GM19099 (cell line): ENCODE measurements around the gene RTL10.
A peak's percentile ranks its signal among the peaks of the same experiment; 100 is the strongest.

ENCODE experiments used
- POLR2A ChIP-seq: IDR thresholded peaks from 3 replicates; pipeline ENCODE4 v1.6.1; 2011; ENCODE audit warnings: low read depth; ENCODE audit not compliant: insufficient read length; ENCODE audit errors: extremely low read depth

Gene RTL10

GRCh38 chr22:19854778-19855503, at the start of gene RTL10, which contains the start of gene GNB1L:
RTL10 (minus strand) TSS chr22:19854874; CDS start chr22:19852261, 2,613 bp downstream.
GNB1L (minus strand) TSS chr22:19854874; CDS start chr22:19821355, 33,519 bp downstream.
- peak; percentile 98 for TF ChIP-seq POLR2A

GRCh38 chr22:19904174-19904856, 49.6 kb upstream of the RTL10 start:
- TF ChIP-seq POLR2A, result no peak

- TF ChIP-seq POLR2A, result no peak
These were observed 48.8 kb upstream of the RTL10 start for GRCh38 chr22:19903513-19903912.

- no peak for TF ChIP-seq POLR2A
These were observed 48.4 kb upstream of the RTL10 start for GRCh38 chr22:19903031-19903430.

- TF ChIP-seq POLR2A, result no peak
These were observed 47.6 kb upstream of the RTL10 start for GRCh38 chr22:19902245-19902715.

GRCh38 chr22:19901577-19902244, 47.0 kb upstream of the RTL10 start:
- TF ChIP-seq POLR2A, result no peak

GRCh38 chr22:19900707-19901436, 46.2 kb upstream of the RTL10 start:
- no peak for TF ChIP-seq POLR2A

- no peak for TF ChIP-seq POLR2A
These were observed 44.3 kb upstream of the RTL10 start for GRCh38 chr22:19898831-19899567.

DNA sequence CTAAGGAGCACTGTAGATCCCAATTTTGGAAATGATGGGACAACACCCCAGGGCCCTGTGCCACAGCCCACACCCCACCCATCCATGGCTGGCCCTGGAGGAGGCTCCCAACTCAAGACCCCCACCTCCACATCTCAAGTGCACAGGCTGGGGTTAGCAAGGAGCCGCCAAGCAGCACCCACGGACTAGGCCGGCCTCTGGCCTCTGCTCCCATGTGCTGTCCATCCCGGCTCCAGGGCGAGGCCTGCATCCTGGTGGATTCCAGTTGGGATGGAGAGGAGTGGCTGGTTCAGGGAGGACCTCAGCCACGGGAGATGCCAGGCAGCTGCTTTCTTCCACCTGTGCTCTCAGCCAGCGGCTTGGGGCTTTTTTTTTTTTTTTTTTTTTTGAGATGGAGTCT, 43.5 kb upstream of the RTL10 start:
- no peak for TF ChIP-seq POLR2A

- TF ChIP-seq POLR2A, result no peak
These were observed 43.1 kb upstream of the RTL10 start for GRCh38 chr22:19897726-19898125.

DNA sequence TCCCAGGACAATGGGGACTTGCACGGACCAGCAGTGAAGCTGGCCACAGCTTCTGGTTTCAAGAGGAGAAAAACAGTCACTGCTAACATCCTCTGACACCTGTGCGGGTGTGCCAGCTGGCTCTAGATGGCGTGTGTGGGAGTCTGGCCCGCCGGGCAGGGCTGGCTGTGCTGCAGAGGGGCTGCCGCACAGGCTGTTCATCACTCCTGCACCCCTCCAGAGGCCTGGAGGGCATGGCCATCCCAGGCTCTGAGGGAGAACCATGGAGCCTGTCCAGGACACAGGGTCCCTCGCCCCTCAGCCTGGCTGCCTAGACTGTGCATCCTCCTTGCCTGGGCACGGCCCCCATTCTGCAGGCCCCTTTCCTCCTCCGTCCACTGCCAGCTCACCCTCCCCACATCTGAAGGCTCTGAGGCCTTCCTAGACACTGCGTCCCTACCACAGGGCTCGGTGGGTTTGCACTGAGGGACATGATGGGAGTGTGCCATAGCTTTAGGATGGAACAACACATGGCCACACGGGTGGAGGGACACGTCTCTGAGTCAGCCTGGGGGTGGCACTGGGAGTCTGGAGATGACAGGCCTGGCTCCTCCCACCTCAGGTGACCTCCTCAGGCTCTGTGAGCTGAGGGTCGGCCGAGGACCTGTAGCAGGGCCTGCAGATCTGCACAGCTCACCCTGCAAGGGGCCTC, 42.1 kb upstream of the RTL10 start:
- TF ChIP-seq POLR2A, result no peak

- TF ChIP-seq POLR2A, result no peak
These were observed 40.6 kb upstream of the RTL10 start for GRCh38 chr22:19895160-19895849.

GRCh38 chr22:19893363-19893762, 38.7 kb upstream of the RTL10 start:
- TF ChIP-seq POLR2A, result no peak

DNA sequence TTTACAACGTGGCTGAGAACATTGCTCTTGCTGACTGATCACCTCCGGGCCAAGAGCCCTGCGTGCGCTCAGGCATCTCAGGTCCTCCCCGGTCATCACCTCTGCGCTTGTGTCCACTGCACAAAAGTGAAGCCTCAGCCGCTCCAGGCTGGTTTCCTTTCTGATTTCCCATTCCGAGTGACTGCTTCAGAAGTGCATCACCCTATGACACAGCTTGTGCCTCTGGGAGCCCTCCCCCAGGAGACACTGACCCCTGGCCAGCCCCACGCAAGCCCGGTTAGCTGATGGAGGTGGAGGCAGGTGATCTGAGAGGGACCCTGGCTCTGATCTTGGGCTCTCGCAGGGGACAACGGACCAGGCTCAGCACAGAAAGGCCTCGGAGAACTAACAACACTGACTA, 38.3 kb upstream of the RTL10 start:
- TF ChIP-seq POLR2A, result no peak
